Gastrocnemius medialis (tissue), 4 donors: Measurements from ENCODE around the gene PCED1B. TPM values are rescaled to one million over a fixed set of nuclear protein-coding genes. Genes with fewer than 3 reads are reported as not detected.

Experiments used
- ATAC-seq, 2 donors: fragments of 150-250 bp; one replicate each; pipeline ENCODE4 v1.9.1; 2016
- DNase-seq, 2 donors: peaks; one replicate each; pipeline ENCODE4 v3.0.0-alpha.2; 2019
- H3K27ac ChIP-seq, 4 donors: fragments of 200-600 bp; sonication (generic); 1 replicate in 1 of 4; 2 replicates in 3 of 4; pipeline ENCODE4 v1.5.1; 2016 to 2018; ENCODE audit warnings: mild to moderate bottlenecking in 2 of 4, moderate library complexity in 1 of 4
- H3K27me3 ChIP-seq, 3 donors: fragments of 200-600 bp; sonication (generic) in 2 of 3; 1 replicate in 1 of 3; 2 replicates in 2 of 3; pipeline versions ENCODE4 v1.5.1 to v1.6.0; 2016 to 2019; ENCODE audit warnings: mild to moderate bottlenecking in 1 of 3, moderate library complexity in 1 of 3
- H3K36me3 ChIP-seq, 2 donors: fragments of 200-600 bp; sonication (generic) in 1 of 2; one replicate each; pipeline ENCODE4 v1.5.1; 2017 to 2018
- H3K4me1 ChIP-seq, 2 donors: fragments of 200-600 bp; sonication (generic) in 1 of 2; one replicate each; pipeline ENCODE4 v1.5.1; 2016 to 2017; ENCODE audit warnings: mild to moderate bottlenecking in 2 of 2
- H3K4me3 ChIP-seq, 4 donors: fragments of 200-600 bp; sonication (generic) in 3 of 4; 1 replicate in 1 of 4; 2 replicates in 3 of 4; pipeline ENCODE4 v1.5.1; 2016 to 2019; ENCODE audit warnings: mild to moderate bottlenecking in 2 of 4
- H3K9me3 ChIP-seq, 3 donors: fragments of 200-600 bp; sonication (generic) in 2 of 3; 1 replicate in 1 of 3; 2 replicates in 2 of 3; pipeline ENCODE4 v1.5.1; 2016 to 2019
- POLR2A ChIP-seq, 2 donors: fragments of 450-650 bp; IDR thresholded peaks; one replicate each; pipeline ENCODE4 v1.6.1; 2017; ENCODE audit warnings: antibody characterized with exemption in 2 of 2, mild to moderate bottlenecking in 2 of 2, moderate library complexity in 2 of 2
- in situ Hi-C, 4 donors: fragments of 200-750 bp; cut with MboI; loops; one replicate each; pipeline versions ENCODE4 v1.15.0 to v1.8.0; 2017; ENCODE audit warnings: low sequenced_read_pairs in 4 of 4
- intact Hi-C: fragments of 100-400 bp; cut with DNase I; formaldehyde crosslinking; loops from one replicate; pipeline ENCODE4 v1.15.1; 2023; ENCODE audit warnings: low total_unique reads
- total RNA-seq, 4 donors: library from RNA; depleted of rRNA; stranded (reverse); fragments of >200 nt; gene quantifications; one replicate each; pipeline versions ENCODE4 v1.1.0 to v1.2.3, GENCODE V29; 2016
- TF ChIP-seq, protein P1 (sequence below), 5 experiments: fragments of 450-650 bp in 3 of 5; fragments of 200-600 bp in 2 of 5; sonication (generic) in 2 of 5; IDR thresholded peaks in 4 of 5; conservative IDR thresholded peaks in 1 of 5; 1 replicate in 4 of 5; 2 replicates in 1 of 5; pipeline ENCODE4 v1.5.1; 2016 to 2019; ENCODE audit warnings: antibody characterized with exemption in 5 of 5, mild to moderate bottlenecking in 3 of 5, moderate library complexity in 3 of 5

PCED1B gene
- total RNA-seq, 4 donors from 2014 or later: 0.36 to 0.55 (median 0.47) TPM; not detected in 1

DNA sequence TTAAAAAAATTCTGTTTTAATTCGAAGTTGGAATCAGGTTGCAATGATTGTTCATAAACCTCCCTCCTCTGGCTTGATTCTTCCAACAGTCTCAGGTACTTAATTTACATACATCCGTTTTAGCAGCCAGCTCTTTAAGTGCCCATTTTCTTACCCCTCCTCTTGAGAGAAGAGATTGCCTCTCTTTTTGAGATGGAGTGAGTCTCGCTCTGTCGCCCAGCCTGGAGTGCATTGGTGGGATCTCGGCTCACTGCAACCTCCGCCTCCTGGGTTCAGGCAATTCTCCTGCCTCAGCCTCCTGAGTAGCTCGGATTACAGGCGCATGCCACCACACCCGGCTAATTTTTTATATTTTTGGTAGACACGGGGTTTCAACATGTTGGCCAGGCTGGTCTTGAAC, 146.8 kb downstream of the PCED1B start:
- ATAC-seq (no peak), DNase-seq (no peak)
- in situ Hi-C loops (no loop called here), intact Hi-C loops (no loop called here)
- Histone ChIP-seq H3K9me3 (no peaks in the 10 kb centered on the region), H3K27me3 (no peaks in the 10 kb centered on the region), H3K4me1 (no peaks in the 10 kb centered on the region), H3K27ac (no peak overlapping the region), H3K4me3 (no peak overlapping the region), H3K36me3 (no peaks in the 10 kb centered on the region)
- no peak for TF ChIP-seq POLR2A (IDR thresholded peaks at IDR 0.05)
- TF ChIP-seq, protein P1, sequence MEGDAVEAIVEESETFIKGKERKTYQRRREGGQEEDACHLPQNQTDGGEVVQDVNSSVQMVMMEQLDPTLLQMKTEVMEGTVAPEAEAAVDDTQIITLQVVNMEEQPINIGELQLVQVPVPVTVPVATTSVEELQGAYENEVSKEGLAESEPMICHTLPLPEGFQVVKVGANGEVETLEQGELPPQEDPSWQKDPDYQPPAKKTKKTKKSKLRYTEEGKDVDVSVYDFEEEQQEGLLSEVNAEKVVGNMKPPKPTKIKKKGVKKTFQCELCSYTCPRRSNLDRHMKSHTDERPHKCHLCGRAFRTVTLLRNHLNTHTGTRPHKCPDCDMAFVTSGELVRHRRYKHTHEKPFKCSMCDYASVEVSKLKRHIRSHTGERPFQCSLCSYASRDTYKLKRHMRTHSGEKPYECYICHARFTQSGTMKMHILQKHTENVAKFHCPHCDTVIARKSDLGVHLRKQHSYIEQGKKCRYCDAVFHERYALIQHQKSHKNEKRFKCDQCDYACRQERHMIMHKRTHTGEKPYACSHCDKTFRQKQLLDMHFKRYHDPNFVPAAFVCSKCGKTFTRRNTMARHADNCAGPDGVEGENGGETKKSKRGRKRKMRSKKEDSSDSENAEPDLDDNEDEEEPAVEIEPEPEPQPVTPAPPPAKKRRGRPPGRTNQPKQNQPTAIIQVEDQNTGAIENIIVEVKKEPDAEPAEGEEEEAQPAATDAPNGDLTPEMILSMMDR (IDR thresholded peaks at IDR 0.05 in 4 of 5, conservative IDR thresholded peaks at IDR 0.05 in 1 of 5): no peak

DNA sequence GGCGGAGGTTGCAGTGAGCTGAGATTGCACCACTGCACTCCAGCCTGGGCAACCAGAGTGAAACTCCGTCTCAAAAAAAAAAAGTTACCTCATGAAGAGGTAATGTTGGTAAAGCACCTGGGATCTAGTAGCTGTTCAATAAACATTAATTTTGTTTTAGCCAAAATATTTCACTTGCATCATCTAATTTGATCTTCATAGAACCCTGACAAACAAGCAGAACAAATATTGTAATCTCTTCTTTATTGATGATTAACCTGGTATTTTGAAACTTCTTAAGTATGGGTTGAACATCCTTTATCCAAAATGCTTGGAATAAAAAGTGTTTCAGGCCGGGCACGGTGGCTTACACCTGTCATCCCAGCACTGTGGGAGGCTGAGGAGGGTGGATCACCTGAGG, 149.4 kb downstream of the PCED1B start:
- ATAC-seq: no peak
- intact Hi-C loops: no loop called here

DNA sequence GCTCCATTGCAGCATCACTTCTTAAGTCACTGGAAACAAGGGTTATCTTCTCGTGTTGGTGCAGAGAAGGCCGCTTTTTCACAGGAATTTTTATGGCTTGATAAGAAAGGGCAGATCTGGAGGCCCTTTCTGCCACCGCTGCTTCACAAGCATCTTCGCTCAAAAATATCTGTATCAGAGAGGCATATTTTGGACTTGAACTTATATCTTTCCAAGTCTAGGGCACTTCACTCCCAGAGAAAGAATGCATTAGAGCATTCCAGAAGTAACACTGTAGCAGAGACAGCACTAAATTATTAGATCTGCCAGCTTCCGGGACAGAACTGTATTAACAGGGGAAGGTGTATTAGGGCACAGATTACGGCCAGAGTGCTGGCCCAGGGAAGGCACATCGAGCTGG, 152.0 kb downstream of the PCED1B start:
- H3K36me3 ChIP-seq: no peaks in the 10 kb centered on the region
- H3K4me3 ChIP-seq: no peak overlapping the region
- TF ChIP-seq POLR2A (IDR thresholded peaks at IDR 0.05): no peak
- TF ChIP-seq, protein P1 (IDR thresholded peaks at IDR 0.05 in 4 of 5, conservative IDR thresholded peaks at IDR 0.05 in 1 of 5): no peak
- no peaks in the 10 kb centered on the region for H3K9me3 ChIP-seq
- intact Hi-C loops: no loop called here
- in situ Hi-C loops: no loop called here
- ATAC-seq (no peak), DNase-seq (no peak)
- no peak overlapping the region for H3K27ac ChIP-seq
- no peaks in the 10 kb centered on the region for H3K27me3 ChIP-seq
- H3K4me1 ChIP-seq: no peaks in the 10 kb centered on the region

More for the DNA sequence above, 149.4 kb downstream of the PCED1B start:
- H3K27me3 ChIP-seq: no peaks in the 10 kb centered on the region
- H3K36me3 ChIP-seq: no peaks in the 10 kb centered on the region
- TF ChIP-seq POLR2A (IDR thresholded peaks at IDR 0.05): no peak
- TF ChIP-seq, protein P1 (IDR thresholded peaks at IDR 0.05 in 4 of 5, conservative IDR thresholded peaks at IDR 0.05 in 1 of 5): no peak
- in situ Hi-C loops: no loop called here
- H3K4me3 ChIP-seq: no peak overlapping the region
- no peak for DNase-seq
- H3K4me1 ChIP-seq: no peaks in the 10 kb centered on the region
- H3K9me3 ChIP-seq: no peaks in the 10 kb centered on the region
- no peak overlapping the region for H3K27ac ChIP-seq

DNA sequence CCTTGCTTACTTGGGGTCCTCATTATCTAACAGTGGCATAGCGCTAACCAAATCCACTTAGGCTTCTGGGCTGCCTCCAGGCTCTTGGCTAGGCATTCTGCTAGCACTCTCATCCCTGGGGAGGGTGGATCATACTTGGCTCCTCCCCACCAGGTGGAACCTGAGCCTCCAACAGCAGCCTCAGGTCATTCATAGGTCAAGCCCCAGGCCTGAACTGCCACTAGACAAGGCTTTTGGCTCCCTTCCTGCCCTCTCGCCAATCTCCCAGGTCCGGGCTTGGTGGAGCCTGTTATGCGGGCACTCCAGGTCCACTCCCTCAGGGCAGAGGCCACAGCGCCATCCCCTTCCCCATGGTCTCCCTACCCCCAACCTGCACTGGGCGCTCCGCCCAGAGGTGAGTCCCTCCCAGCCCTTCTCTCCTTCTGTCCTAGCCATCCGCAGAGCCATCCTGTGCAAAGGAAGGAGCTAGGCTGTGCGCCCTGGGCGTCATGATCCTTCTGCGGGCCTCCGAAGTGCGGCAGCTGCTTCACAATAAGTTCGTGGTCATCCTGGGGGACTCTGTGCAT, 155.2 kb downstream of the PCED1B start:
- in situ Hi-C loops (no loop called here), intact Hi-C loops (no loop called here)
- no peaks in the 10 kb centered on the region for H3K27me3 ChIP-seq
- TF ChIP-seq, protein P1 (IDR thresholded peaks at IDR 0.05 in 4 of 5, conservative IDR thresholded peaks at IDR 0.05 in 1 of 5): no peak
- no peak for TF ChIP-seq POLR2A (IDR thresholded peaks at IDR 0.05)
- H3K4me1 ChIP-seq: no peaks in the 10 kb centered on the region
- no peak for DNase-seq
- no peaks in the 10 kb centered on the region for H3K36me3 ChIP-seq
- no peak overlapping the region for H3K4me3 ChIP-seq
- ATAC-seq: no peak
- H3K27ac ChIP-seq: no peak overlapping the region
- no peaks in the 10 kb centered on the region for H3K9me3 ChIP-seq
